Mesendoderm (in vitro differentiated cells): ENCODE data around the gene KLK12.
A peak's percentile ranks its signal among the peaks of the same experiment; 100 is the strongest.

Experiments used
- DNase-seq: peaks from one replicate; pipeline ENCODE4 v3.0.0; 2013
- H2AK5ac ChIP-seq: 2 replicates; pipeline ENCODE4 v1.6.1; 2013; ENCODE audit warnings: low read length, inconsistent platforms
- H2BK120ac ChIP-seq: 2 replicates; pipeline ENCODE4 v1.6.1; 2013; ENCODE audit warnings: low read depth, mild to moderate bottlenecking, low read length, moderate library complexity, mixed read lengths
- H2BK15ac ChIP-seq: replicated peaks from 2 replicates; pipeline ENCODE4 v1.6.1; 2013; ENCODE audit warnings: low read depth, mild to moderate bottlenecking, moderate library complexity
- H2BK5ac ChIP-seq: 2 replicates; pipeline ENCODE4 v1.6.1; 2013; ENCODE audit warnings: low read length, inconsistent platforms
- H3K18ac ChIP-seq: 2 replicates; pipeline ENCODE4 v1.6.1; 2013; ENCODE audit warnings: mild to moderate bottlenecking, low read length, mixed read lengths
- H3K23ac ChIP-seq: one replicate; pipeline ENCODE4 v1.6.1; 2013; ENCODE audit warnings: low read length
- H3K27ac ChIP-seq: 2 replicates; pipeline ENCODE4 v1.5.1; 2013; ENCODE audit warnings: low read depth, mild to moderate bottlenecking, inconsistent platforms, low read length, moderate library complexity
- H3K27me3 ChIP-seq: 2 replicates; pipeline ENCODE4 v1.6.1; 2013; ENCODE audit warnings: low read length, control low read depth, mild to moderate bottlenecking, inconsistent platforms; ENCODE audit not compliant: insufficient read depth, poor library complexity
- H3K36me3 ChIP-seq: 2 replicates; pipeline ENCODE4 v1.6.1; 2013; ENCODE audit warnings: low read length, inconsistent platforms; ENCODE audit not compliant: control insufficient read depth, insufficient read depth
- H3K4ac ChIP-seq: one replicate; pipeline ENCODE4 v1.6.1; 2013; ENCODE audit warnings: low read depth, mild to moderate bottlenecking, low read length, moderate library complexity
- H3K4me1 ChIP-seq: 2 replicates; pipeline ENCODE4 v1.6.1; 2013; ENCODE audit warnings: low read depth, low read length, inconsistent platforms; ENCODE audit not compliant: control insufficient read depth
- H3K4me2 ChIP-seq: 2 replicates; pipeline ENCODE4 v1.6.1; 2013; ENCODE audit warnings: low read length
- H3K4me3 ChIP-seq: 2 replicates; pipeline ENCODE4 v1.5.1; 2013; ENCODE audit warnings: mild to moderate bottlenecking, low read length
- H3K56ac ChIP-seq: one replicate; pipeline ENCODE4 v1.6.1; 2013; ENCODE audit warnings: low read length
- H3K79me1 ChIP-seq: 2 replicates; pipeline ENCODE4 v1.6.1; 2013; ENCODE audit warnings: low read length, inconsistent platforms
- H3K79me2 ChIP-seq: 2 replicates; pipeline ENCODE4 v1.6.1; 2013; ENCODE audit warnings: mild to moderate bottlenecking, low read length; ENCODE audit not compliant: control insufficient read depth, insufficient read depth
- H3K9ac ChIP-seq: 2 replicates; pipeline ENCODE4 v1.6.1; 2013; ENCODE audit warnings: low read length, inconsistent platforms
- H4K5ac ChIP-seq: one replicate; pipeline ENCODE4 v1.6.1; 2013; ENCODE audit warnings: low read length
- H4K8ac ChIP-seq: one replicate; pipeline ENCODE4 v1.6.1; 2013; ENCODE audit warnings: low read depth, mild to moderate bottlenecking, control low read depth, low read length, moderate library complexity
- WGBS: extraction: QIAGEN DNeasy Blood & Tissue Kit; methylation state at CpG from one replicate; pipeline ENCODE4 v1.1.7; 2013; ENCODE audit warnings: low lambda C conversion rate, missing lambda C conversion rate; ENCODE audit not compliant: insufficient coverage; ENCODE audit errors: extremely low coverage; 5-methylcytosine and 5-hydroxymethylcytosine counted together

KLK12 gene

GRCh38 chr19:51003316-51003715 lies 31.5 kb downstream of the KLK12 start:
- Histone ChIP-seq H3K4me1 (no peaks in the 10 kb centered on the region), H3K27ac (no peak overlapping the region), H3K9ac (no peak overlapping the region), H2BK120ac (no peak overlapping the region), H4K8ac (no peak overlapping the region), H3K4ac (no peak overlapping the region), H3K36me3 (no peaks in the 10 kb centered on the region), H4K5ac (no peak overlapping the region), H3K4me3 (no peak overlapping the region), H3K23ac (no peak overlapping the region), H3K18ac (no peak overlapping the region), H3K79me2 (no peaks in the 10 kb centered on the region), H3K4me2 (no peak overlapping the region), H3K27me3 (no peaks in the 10 kb centered on the region), H3K79me1 (no peaks in the 10 kb centered on the region), H2BK5ac (no peak overlapping the region), H3K56ac (no peak overlapping the region), H2AK5ac (no peak overlapping the region), H2BK15ac (no peak overlapping the region)
- WGBS, result no CpG with 5 or more reads among the region's 7 CpGs
- no peak for DNase-seq

- Histone ChIP-seq H3K4ac (no peak overlapping the region), H3K79me2 (no peaks in the 10 kb centered on the region), H3K18ac (no peak overlapping the region), H3K79me1 (no peaks in the 10 kb centered on the region), H3K36me3 (no peaks in the 10 kb centered on the region), H3K27ac (no peak overlapping the region), H2BK5ac (no peak overlapping the region), H3K4me1 (no peaks in the 10 kb centered on the region), H3K27me3 (no peaks in the 10 kb centered on the region), H4K5ac (no peak overlapping the region), H4K8ac (no peak overlapping the region), H2BK120ac (no peak overlapping the region), H2BK15ac (no peak overlapping the region), H3K4me2 (peak overlapping the region; percentile 62), H3K23ac (no peak overlapping the region), H3K4me3 (no peak overlapping the region), H2AK5ac (no peak overlapping the region), H3K56ac (peak overlapping the region; percentile 82), H3K9ac (peak overlapping the region; percentile 53)
- no CpG with 5 or more reads among the region's 42 CpGs for WGBS
- DNase-seq, result peak; percentile 93
Measured at GRCh38 chr19:51002542-51003311, 32.1 kb downstream of the KLK12 start.

GRCh38 chr19:51002089-51002532 lies 32.7 kb downstream of the KLK12 start:
- Histone ChIP-seq H3K23ac (no peak overlapping the region), H3K4me1 (no peaks in the 10 kb centered on the region), H3K27me3 (no peaks in the 10 kb centered on the region), H2BK5ac (no peak overlapping the region), H3K79me2 (no peaks in the 10 kb centered on the region), H3K27ac (no peak overlapping the region), H4K8ac (no peak overlapping the region), H3K9ac (peak overlapping the region; percentile 53), H3K18ac (no peak overlapping the region), H3K4me3 (no peak overlapping the region), H3K4me2 (peak overlapping the region; percentile 62), H3K36me3 (no peaks in the 10 kb centered on the region), H3K56ac (peak overlapping the region; percentile 82), H2BK15ac (no peak overlapping the region), H4K5ac (no peak overlapping the region), H3K4ac (no peak overlapping the region), H3K79me1 (no peaks in the 10 kb centered on the region), H2AK5ac (no peak overlapping the region), H2BK120ac (no peak overlapping the region)
- WGBS, result no CpG with 5 or more reads among the region's 12 CpGs
- no peak for DNase-seq

- H3K4me3 ChIP-seq, result no peak within 1 kb of the TSS
- WGBS, result no CpG with 5 or more reads among the region's 7 CpGs
Measured at GRCh38 chr19:51001515-51001914, 33.3 kb downstream of the KLK12 start, which contains the start of gene KLK8. Gene KLK8, minus strand, starts transcription at chr19:51001604. Its CDS starts 437 bp downstream, at chr19:51001167.

GRCh38 chr19:51000981-51001380 lies 33.8 kb downstream of the KLK12 start:
- Histone ChIP-seq H3K23ac (no peak overlapping the region), H2BK120ac (no peak overlapping the region), H2AK5ac (no peak overlapping the region), H3K36me3 (no peaks in the 10 kb centered on the region), H3K18ac (no peak overlapping the region), H3K4me1 (no peaks in the 10 kb centered on the region), H3K79me1 (no peaks in the 10 kb centered on the region), H3K4me3 (no peak overlapping the region), H2BK5ac (no peak overlapping the region), H3K4ac (no peak overlapping the region), H3K27ac (no peak overlapping the region), H4K8ac (no peak overlapping the region), H3K27me3 (no peaks in the 10 kb centered on the region), H2BK15ac (no peak overlapping the region), H4K5ac (no peak overlapping the region), H3K56ac (peak overlapping the region; percentile 22), H3K79me2 (no peaks in the 10 kb centered on the region), H3K4me2 (no peak overlapping the region), H3K9ac (peak overlapping the region; percentile 3)
- no CpG with 5 or more reads among the region's 16 CpGs for WGBS
- DNase-seq, result peak; percentile 76

More at GRCh38 chr19:51001515-51001914, 33.3 kb downstream of the KLK12 start, which contains the start of gene KLK8:
- H2BK15ac ChIP-seq, result no peak within 1 kb of the TSS
- H2AK5ac ChIP-seq, result no peak within 1 kb of the TSS
- no peaks in the 10 kb centered on the region for H3K4me1 ChIP-seq
- DNase-seq, result peak; percentile 47
- peak within 1 kb of the TSS; percentile 53 for H3K9ac ChIP-seq
- H3K27ac ChIP-seq, result no peak within 1 kb of the TSS
- no peaks in the 10 kb centered on the region for H3K36me3 ChIP-seq
- H3K4me2 ChIP-seq, result peak within 1 kb of the TSS; percentile 62
- no peak within 1 kb of the TSS for H2BK5ac ChIP-seq
- peak within 1 kb of the TSS; percentile 82 for H3K56ac ChIP-seq
- no peak within 1 kb of the TSS for H4K5ac ChIP-seq
- no peaks in the 10 kb centered on the region for H3K79me2 ChIP-seq
- H4K8ac ChIP-seq, result no peak within 1 kb of the TSS
- H3K27me3 ChIP-seq, result no peaks in the 10 kb centered on the region
- H3K18ac ChIP-seq, result no peak within 1 kb of the TSS
- H3K79me1 ChIP-seq, result no peaks in the 10 kb centered on the region
- no peak within 1 kb of the TSS for H3K4ac ChIP-seq
- H2BK120ac ChIP-seq, result no peak within 1 kb of the TSS
- H3K23ac ChIP-seq, result no peak within 1 kb of the TSS
